GM21528 (cell line): ENCODE data around the gene TASP1.
"Not testable (repeated sequence)": the region's sequence is repeated elsewhere in the genome, so short reads cannot be mapped to it uniquely, and the experiment has no call there.

Experiments
- ATAC-seq: cut with Tn5 transposase; IDR thresholded peaks from one replicate; pipeline ENCODE4 v1.9.1; 2021; ENCODE audit warnings: mild to moderate bottlenecking, moderate library complexity; ENCODE audit not compliant: unreplicated experiment, low FRiP score

The TASP1 gene

GRCh38 chr20:13638496-13639149 lies at the start of gene TASP1:
TSS of gene TASP1 (minus strand) at chr20:13638932. CDS start at chr20:13630078, 8,854 bp downstream.
- ATAC-seq, result peak; percentile 100

GRCh38 chr20:13687815-13688214 lies 49.1 kb upstream of the TASP1 start:
- no peak for ATAC-seq

GRCh38 chr20:13685623-13686022 lies 46.9 kb upstream of the TASP1 start:
- no peak for ATAC-seq

DNA sequence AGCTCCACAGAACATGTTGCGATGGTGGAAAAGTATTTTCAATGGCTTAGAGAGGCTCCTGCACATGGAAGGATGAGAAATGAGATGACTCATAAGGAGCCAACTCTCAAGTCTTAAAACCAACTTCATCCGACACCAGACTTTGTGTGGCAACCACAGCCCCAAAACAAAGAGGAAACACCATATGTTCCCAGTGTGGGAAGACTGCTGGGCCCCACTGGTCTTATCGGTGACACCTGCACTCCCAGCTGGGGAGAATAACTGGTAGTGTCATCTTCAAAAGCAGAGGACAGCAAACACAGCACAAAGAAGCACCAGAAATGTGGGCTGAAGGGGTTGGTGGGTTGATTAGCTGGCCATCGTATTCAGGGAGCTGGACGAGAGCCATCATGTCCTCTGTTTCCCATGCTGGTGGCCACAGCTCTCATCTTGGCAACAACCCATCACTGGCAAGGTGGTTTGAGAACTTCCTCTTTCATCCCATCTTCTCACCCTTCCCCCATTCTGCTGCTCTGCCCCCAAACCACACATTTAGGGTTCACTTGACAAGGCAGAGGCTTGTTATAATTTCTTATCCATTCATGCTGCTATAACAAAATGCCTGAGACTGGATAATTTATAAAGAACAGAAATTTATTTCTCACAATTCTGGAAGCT lies 46.0 kb upstream of the TASP1 start:
- peak; percentile 84 for ATAC-seq

- no peak for ATAC-seq
Measured at GRCh38 chr20:13683833-13684232, 45.1 kb upstream of the TASP1 start.

DNA sequence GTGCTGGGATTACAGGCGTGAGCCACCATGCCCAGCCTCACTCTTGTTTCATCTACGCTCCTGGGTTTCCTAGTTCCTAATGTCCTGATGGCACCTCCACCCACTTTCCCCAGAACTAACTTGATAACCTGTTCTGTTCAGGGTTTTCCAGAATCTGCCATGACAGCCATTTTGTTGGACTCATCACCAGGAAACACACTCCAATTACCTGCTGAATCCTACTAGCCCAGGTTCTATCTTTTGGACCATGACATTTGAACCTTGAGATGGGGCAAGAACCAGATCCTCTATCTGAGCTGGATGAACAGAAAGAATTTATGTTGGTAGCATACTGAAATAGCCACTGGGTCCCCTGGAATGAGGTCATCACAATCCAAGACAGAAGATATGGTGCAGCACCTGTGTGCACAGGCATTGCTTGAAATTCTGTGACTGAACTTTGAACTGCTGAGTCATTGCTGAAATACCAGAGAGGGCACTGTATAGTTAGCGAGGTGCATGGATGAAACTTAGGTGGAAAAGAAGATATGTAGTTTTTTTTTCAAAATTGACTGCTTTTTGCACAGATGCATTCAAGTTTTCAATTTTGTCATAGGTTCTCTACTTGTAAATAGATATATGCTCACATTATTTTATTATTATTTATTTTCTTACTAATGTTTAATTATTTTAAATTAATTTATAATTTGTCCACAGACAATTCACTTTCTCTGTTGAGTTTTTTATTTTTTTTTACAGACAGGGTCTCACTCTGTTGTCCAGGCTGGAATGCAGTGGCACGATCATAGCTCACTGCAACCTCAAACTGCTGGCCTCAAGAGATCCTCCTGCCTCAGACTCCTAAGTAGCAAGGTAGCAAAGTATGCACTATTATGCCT lies 42.8 kb upstream of the TASP1 start:
- ATAC-seq, result no peak

GRCh38 chr20:13678944-13679343 lies 40.2 kb upstream of the TASP1 start:
- ATAC-seq, result no peak

DNA sequence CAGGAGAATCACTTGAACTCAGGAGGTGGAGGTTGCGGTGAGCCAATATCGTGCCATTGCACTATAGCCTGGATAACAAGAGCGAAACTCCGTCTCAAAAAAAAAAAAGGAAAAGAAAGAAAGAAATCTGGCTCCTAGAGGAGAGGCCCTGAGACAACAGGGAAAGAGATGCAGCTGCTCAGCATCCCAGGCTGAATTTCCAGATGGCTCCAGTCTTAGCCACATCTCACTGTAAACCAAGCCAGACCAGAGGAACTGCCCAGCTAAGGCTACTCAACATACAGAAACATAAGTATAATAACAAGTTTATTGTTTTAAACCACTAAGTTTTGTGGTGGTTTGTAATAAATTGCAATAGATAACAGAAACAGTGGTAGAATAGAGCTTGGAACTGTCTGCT lies 38.5 kb upstream of the TASP1 start:
- no peak for ATAC-seq

DNA sequence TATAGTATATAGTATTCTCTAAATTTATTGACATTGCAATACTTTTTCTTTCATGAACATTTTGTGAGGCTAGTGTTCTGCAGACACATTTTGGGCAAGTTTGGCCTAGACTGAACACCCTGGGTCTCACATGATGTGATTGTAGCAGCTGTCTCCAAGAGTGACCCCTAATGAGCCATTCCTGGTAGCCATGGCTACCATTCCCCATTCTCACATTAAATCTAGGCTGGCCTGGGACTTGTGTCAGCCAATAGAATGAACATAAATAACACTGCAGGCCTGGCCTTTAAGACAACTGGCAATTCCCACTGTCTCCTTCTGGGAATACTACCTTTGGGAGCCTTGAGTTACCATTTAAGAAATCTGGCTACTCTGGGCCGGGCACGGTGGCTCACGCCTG lies 38.0 kb upstream of the TASP1 start:
- ATAC-seq, result no peak

DNA sequence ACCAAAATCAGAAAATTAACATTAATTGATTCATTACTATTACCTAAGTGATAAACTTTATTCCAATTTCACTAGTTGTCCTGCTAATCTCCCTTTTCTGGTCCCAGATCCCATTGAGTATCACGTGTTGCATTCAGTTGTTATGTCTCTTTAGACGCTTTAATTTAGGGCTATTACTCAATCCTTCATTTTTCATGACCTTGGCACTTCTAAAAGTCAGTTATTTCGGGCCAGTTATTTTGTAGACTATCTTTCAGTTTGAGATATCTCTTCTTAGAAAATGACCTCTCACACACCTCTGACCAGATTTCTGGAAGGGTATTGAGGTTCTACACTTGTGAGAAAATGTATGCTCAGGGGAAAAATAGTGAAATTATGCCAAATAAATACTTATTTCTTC lies 34.0 kb upstream of the TASP1 start:
- no peak for ATAC-seq

GRCh38 chr20:13671916-13672378 lies 33.2 kb upstream of the TASP1 start:
- ATAC-seq, result no peak

- ATAC-seq, result no peak
Measured at GRCh38 chr20:13671512-13671911, 32.8 kb upstream of the TASP1 start.

- no peak for ATAC-seq
Measured at GRCh38 chr20:13670160-13670559, 31.4 kb upstream of the TASP1 start.

GRCh38 chr20:13665709-13666395 lies 27.1 kb upstream of the TASP1 start:
- no peak for ATAC-seq

GRCh38 chr20:13661070-13661685 lies 22.4 kb upstream of the TASP1 start:
- ATAC-seq, result no peak

GRCh38 chr20:13659288-13659687 lies 20.6 kb upstream of the TASP1 start:
- peak; percentile 96 for ATAC-seq

DNA sequence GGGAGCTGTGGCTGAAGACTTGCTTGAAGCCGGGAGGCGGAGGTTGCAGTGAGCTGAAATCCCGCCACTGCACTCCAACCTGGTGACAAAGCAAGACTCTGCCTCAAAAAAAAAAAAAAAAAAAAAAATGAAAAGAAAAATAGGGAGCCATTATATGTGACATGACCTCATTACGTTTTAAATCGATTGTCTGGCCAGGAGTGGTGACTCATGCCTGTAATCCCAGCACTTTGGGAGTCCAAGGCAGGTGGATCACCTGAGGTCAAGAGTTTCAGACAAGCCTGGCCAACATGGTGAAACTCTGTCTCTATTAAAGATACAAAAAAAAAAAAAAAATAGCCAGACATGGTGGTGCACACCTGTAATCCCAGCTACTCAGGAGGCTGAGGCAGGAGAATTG lies 19.3 kb upstream of the TASP1 start:
- ATAC-seq, result not testable (repeated sequence)

DNA sequence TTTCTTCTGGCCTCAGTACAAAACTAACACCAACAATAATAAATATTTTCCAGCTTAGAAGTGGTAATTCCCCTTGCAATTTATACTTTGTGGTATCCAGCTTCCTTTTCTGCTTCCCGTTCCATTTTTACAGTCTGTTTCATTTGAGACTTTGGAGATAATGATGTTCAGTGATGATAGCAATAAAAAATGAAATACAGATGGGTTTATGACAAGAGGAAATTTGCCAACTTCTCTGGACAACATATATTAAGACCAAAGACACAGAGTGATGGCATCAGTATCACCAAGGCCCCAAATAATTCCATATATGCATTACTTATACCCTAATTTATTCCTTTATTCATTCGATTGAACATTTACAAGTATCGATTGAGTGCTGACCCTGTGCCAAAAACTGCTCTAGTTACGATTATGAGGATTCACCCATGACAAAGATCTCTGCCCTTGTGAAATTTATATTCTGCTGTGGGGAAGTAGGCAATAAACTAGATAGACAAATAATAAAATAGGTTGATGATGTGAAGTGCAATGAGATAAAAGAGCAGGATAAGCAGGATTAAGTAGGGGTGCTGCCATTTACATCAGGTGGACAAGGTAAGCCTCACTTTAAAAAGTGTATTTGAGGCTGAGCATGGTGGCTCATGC lies 18.1 kb upstream of the TASP1 start:
- ATAC-seq, result no peak

- ATAC-seq, result no peak
Measured at GRCh38 chr20:13654463-13655023, 15.8 kb upstream of the TASP1 start.
